ACC112 (cell line): ENCODE measurements around the gene OPA1.

Source experiments
- H2AFZ ChIP-seq: fragments of 200-600 bp; sonication (generic); one replicate; pipeline ENCODE4 v1.6.0; 2017; ENCODE audit warnings: antibody characterized with exemption, low read length; ENCODE audit not compliant: unreplicated experiment
- H3K27ac ChIP-seq: fragments of 200-600 bp; sonication (generic); 2 replicates; pipeline ENCODE4 v1.5.1; 2014; ENCODE audit warnings: low read depth, mild to moderate bottlenecking, antibody characterized with exemption, low read length, moderate library complexity
- H3K27me3 ChIP-seq: fragments of 200-600 bp; sonication (generic); 2 replicates; pipeline ENCODE4 v1.6.1; 2014; ENCODE audit warnings: mild to moderate bottlenecking, antibody characterized with exemption, low read length, moderate library complexity, mixed read lengths; ENCODE audit not compliant: insufficient read depth
- H3K36me3 ChIP-seq: fragments of 200-600 bp; sonication (generic); 2 replicates; pipeline ENCODE4 v1.6.1; 2016; ENCODE audit warnings: mild to moderate bottlenecking, antibody characterized with exemption, low read length, moderate library complexity, mixed read lengths; ENCODE audit not compliant: insufficient read depth
- H3K4me1 ChIP-seq: fragments of 200-600 bp; sonication (generic); one replicate; pipeline ENCODE4 v1.6.1; 2016; ENCODE audit warnings: low read length, mixed read lengths; ENCODE audit not compliant: insufficient read depth, unreplicated experiment, control insufficient read depth
- H3K4me3 ChIP-seq: fragments of 200-600 bp; sonication (generic); 2 replicates; pipeline ENCODE4 v1.5.1; 2014; ENCODE audit warnings: mild to moderate bottlenecking, low read depth, low read length
- H3K79me2 ChIP-seq: fragments of 200-600 bp; sonication (generic); one replicate; pipeline ENCODE4 v1.6.0; 2016; ENCODE audit warnings: low read length; ENCODE audit not compliant: control insufficient read depth, unreplicated experiment, insufficient read depth

The OPA1 gene

DNA sequence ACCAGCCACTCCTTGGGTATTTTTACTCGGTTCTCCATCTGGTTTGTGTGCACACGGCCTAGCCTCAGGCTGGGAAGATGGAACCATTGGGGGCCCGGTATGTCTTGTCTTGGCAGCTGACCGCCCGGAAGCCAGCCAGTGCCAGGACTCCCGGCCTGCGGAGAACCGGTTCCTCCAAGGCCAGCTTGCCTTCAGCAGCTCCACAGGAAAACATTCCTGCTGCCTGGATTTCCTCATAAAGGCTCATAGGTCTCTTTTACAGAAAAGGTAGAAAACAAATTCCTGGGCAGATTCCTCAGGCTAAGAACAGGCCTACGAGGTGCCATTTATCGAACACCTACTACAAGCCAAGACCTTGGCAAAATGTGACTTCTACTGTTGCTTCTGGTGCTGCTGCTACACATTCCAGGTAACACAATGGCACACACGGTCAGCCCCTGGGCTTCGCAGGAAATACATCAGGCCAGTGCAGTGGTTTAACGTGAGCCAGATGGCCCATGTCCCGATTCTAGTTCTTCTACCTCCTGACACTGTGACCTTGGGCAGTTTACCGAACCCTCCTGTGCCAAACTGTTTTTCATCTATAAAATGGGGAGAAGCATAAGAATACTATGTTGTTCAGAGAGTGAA, 141.8 kb downstream of the OPA1 start:
- Histone ChIP-seq H3K79me2 (no peaks in the 10 kb centered on the region), H3K27ac (no peak overlapping the region), H2AFZ (no peak overlapping the region), H3K4me3 (no peak overlapping the region), H3K27me3 (no peaks in the 10 kb centered on the region), H3K36me3 (no peaks in the 10 kb centered on the region), H3K4me1 (peaks cover 11% of the 10 kb centered on the region)

DNA sequence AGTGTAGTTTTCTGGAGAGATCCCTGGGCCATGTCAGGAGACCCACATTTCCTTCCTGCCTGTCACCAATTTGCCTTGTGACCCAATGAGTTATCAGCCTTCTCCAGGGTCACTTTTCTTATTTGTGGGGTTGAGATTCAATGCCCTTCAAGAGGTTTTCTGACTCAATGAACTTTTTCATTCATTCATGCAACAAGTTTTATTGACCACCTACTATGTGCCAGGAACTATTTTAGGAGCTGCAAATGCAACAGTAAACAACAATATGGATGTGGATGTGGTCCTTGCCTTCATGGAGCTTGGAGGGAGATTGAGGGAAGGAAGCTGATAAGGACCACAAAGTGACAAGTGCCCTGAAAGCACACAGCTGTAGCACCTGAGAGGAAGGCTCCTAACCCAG, 142.8 kb downstream of the OPA1 start:
- Histone ChIP-seq H3K27me3 (no peaks in the 10 kb centered on the region), H3K36me3 (no peaks in the 10 kb centered on the region), H3K79me2 (no peaks in the 10 kb centered on the region), H2AFZ (no peak overlapping the region), H3K4me1 (peaks cover 11% of the 10 kb centered on the region), H3K27ac (no peak overlapping the region), H3K4me3 (no peak overlapping the region)

GRCh38 chr3:193736616-193737015, 143.6 kb downstream of the OPA1 start:
- Histone ChIP-seq H3K36me3 (no peaks in the 10 kb centered on the region), H3K79me2 (no peaks in the 10 kb centered on the region), H3K4me1 (peaks cover 11% of the 10 kb centered on the region), H3K4me3 (no peak overlapping the region), H3K27ac (no peak overlapping the region), H2AFZ (no peak overlapping the region), H3K27me3 (no peaks in the 10 kb centered on the region)

DNA sequence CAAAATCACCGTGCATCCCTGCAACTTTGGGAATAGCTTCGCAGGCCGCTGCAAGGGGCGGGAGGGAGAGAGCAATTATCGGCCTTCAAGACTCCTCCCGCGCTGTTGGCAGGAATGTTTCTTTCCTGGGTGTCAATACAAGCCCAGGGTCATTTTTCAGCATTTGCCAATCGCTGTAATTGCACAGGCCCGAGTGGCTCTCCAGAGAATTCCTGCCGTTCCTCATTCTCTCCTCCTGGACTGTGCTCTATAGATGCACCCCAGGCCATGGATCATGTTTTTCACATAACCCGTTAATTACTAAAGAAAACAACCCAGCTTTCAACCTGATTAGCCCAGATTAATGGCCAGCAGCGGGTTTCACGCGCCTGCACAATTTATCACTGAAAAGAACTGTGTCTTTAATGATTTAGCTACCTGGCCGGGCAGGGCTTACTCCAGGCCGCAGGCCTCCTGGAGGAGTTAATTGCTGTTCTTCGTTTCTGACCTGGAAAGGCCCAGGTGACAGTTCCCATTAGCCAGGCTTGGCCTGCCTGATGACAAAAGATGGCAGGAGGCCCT, 144.3 kb downstream of the OPA1 start:
- Histone ChIP-seq H3K4me3 (no peak overlapping the region), H3K4me1 (peaks cover 7% of the 10 kb centered on the region), H3K27me3 (no peaks in the 10 kb centered on the region), H3K27ac (no peak overlapping the region), H2AFZ (no peak overlapping the region), H3K36me3 (no peaks in the 10 kb centered on the region), H3K79me2 (no peaks in the 10 kb centered on the region)

DNA sequence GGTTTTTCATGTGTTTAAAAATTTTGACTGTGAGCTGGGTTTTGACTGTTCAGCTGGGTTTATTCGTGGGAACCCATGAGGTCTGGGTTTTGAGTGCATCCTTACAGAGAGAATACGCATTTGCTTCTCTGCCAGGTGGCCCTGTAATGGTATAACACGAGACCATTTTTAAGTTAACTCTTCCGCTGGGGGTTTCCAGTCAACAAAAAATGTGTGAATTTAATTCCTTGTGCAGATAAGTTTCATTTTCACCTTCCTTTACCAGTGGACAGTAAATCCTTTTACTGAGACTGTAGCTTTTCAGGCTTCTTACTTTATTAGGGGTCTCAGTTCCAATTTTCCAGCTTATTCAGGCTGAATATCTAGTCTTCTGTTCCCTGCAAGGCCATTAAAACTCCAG, 149.6 kb downstream of the OPA1 start:
- H3K79me2 ChIP-seq = no peaks in the 10 kb centered on the region
- no peak overlapping the region for H2AFZ ChIP-seq
- no peaks in the 10 kb centered on the region for H3K4me1 ChIP-seq
- 0 out of 2 replicates have a peak, but pooled peaks cover 3% of the 10 kb centered on the region for H3K27me3 ChIP-seq
- no peak overlapping the region for H3K27ac ChIP-seq
- H3K36me3 ChIP-seq = no peaks in the 10 kb centered on the region
- no peak overlapping the region for H3K4me3 ChIP-seq

GRCh38 chr3:193743702-193744047, 150.7 kb downstream of the OPA1 start:
- no peak overlapping the region for H2AFZ ChIP-seq
- H3K79me2 ChIP-seq = no peaks in the 10 kb centered on the region
- H3K27me3 ChIP-seq = peaks cover 8% of the 10 kb centered on the region; the same call in 1 of the 2 replicates
- H3K27ac ChIP-seq = no peak overlapping the region
- H3K36me3 ChIP-seq = no peaks in the 10 kb centered on the region
- no peak overlapping the region for H3K4me3 ChIP-seq
- no peaks in the 10 kb centered on the region for H3K4me1 ChIP-seq

- no peak overlapping the region for H3K27ac ChIP-seq
- H3K4me1 ChIP-seq = no peaks in the 10 kb centered on the region
- peaks cover 8% of the 10 kb centered on the region; the same call in 1 of the 2 replicates for H3K27me3 ChIP-seq
- H3K36me3 ChIP-seq = no peaks in the 10 kb centered on the region
- H3K4me3 ChIP-seq = no peak overlapping the region
- no peak overlapping the region for H2AFZ ChIP-seq
- no peaks in the 10 kb centered on the region for H3K79me2 ChIP-seq
Measured at GRCh38 chr3:193744048-193744821, 151.2 kb downstream of the OPA1 start.

DNA sequence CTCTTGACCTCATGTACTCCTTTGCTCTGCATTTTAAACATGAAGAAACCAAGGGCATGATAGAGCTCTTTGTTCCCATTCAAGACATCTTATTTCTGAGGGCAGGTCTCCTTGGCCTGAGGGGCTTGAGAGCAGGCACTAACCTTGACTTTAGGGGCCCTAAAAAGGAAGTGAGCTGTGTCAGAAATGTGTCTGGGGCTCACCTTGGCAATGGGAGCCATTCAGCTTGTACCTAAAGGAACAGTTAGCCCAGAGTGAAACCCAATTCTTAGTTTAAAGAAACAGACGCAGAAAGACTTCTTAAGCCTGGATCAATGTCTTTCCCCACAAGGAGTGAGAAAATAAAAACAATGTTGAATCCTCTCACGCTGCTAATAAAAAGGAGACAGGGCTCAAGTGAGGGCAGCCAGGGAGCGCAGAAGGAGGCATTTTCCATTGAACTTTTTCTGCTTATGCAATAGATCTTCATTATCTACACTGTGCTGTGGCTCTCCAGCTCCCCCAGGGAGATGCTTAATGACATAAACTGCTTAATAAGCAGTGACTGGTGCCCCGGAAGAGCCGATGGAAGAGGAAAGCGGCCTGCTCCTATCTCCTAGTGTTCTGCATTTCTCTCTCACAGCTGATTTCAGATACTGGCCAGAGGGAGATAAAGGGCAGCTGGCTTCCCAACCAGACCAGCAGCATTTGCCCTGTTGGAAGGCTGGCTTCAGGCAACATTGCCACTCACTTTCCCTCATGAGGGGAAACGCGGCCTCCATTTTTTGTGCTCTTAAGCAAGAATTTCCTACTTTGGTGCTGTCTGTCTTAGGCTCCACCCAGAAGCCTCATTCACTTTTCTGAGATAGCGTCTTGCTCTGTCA, 152.0 kb downstream of the OPA1 start:
- no peak overlapping the region for H3K4me3 ChIP-seq
- no peaks in the 10 kb centered on the region for H3K36me3 ChIP-seq
- H3K4me1 ChIP-seq = no peaks in the 10 kb centered on the region
- no peaks in the 10 kb centered on the region for H3K79me2 ChIP-seq
- H3K27me3 ChIP-seq = peaks cover 8% of the 10 kb centered on the region; the same call in 1 of the 2 replicates
- no peak overlapping the region for H2AFZ ChIP-seq
- no peak overlapping the region for H3K27ac ChIP-seq

DNA sequence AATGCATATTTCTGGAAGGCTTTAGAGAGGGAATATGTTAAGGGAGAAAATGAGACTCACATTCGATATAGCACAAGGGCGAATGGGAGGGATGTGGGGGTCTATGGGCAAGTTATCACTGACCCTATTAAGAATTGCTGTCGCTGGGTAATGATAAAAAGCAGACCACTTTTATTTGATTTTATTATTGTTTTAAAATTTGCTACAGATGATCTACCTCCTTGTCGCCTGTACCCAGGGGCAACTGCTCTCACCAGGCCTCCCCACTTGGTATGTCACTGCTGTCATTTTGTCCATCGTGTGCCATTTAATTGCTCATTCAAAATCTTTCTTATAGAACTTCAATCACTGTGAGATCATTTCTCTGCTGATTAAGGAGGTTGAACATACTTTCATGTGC, 153.8 kb downstream of the OPA1 start:
- Histone ChIP-seq H3K27ac (no peak overlapping the region), H3K4me3 (no peak overlapping the region), H3K79me2 (no peaks in the 10 kb centered on the region), H2AFZ (no peak overlapping the region), H3K27me3 (peaks cover 8% of the 10 kb centered on the region; the same call in 1 of the 2 replicates), H3K4me1 (no peaks in the 10 kb centered on the region), H3K36me3 (no peaks in the 10 kb centered on the region)
